ENCODE results near the gene TBX19. TPM values are rescaled to one million over a fixed set of nuclear protein-coding genes. Genes with fewer than 3 reads are reported as not detected.

The TBX19 gene
- total and polyA plus RNA-seq, 4 donors, result 1.0 to 3.6 (median 1.7) TPM

GRCh38 chr1:168259567-168259966 lies 21.1 kb upstream of the TBX19 start:
- DNase-seq (no peak), ATAC-seq (ENCODE audit: insufficient read depth, low FRiP score) (no peak)
- TF ChIP-seq CTCF (IDR thresholded peaks at IDR 0.05; ENCODE audit: control extremely low read depth, extremely low read depth), result no peak
- peaks cover 0 to 8% (median 5%) of the 10 kb centered on the region in 4 donors for H3K9me3 ChIP-seq (ENCODE audit: control insufficient read depth in 4 of 4, insufficient read depth in 3 of 4, low read length in 3 of 4)
- H3K9ac ChIP-seq (ENCODE audit: insufficient read depth in 1 of 2, low read length in 2 of 2), result no peak overlapping the region
- no peak overlapping the region for H3K4me3 ChIP-seq
- no peaks in the 10 kb centered on the region for H3K27me3 ChIP-seq (ENCODE audit: control insufficient read depth in 3 of 3, insufficient read depth in 3 of 3, low read length in 2 of 3)
- H3K27ac ChIP-seq (ENCODE audit: low read depth in 1 of 2, low read length in 1 of 2), result no peak overlapping the region
- H3K36me3 ChIP-seq (ENCODE audit: control insufficient read depth in 4 of 4, insufficient read depth in 4 of 4, low read length in 4 of 4), result peaks cover 0 to 18% (median 6%) of the 10 kb centered on the region in 4 donors
- WGBS, 2 donors, result 97 to 98% methylated on average over 1 of the region's 1 CpG
- H3K4me1 ChIP-seq (ENCODE audit: control insufficient read depth in 5 of 5, insufficient read depth in 5 of 5, low read length in 5 of 5), result peaks cover 0 to 8% (median 4%) of the 10 kb centered on the region in 5 donors

GRCh38 chr1:168260393-168260792 lies 20.3 kb upstream of the TBX19 start:
- H3K4me3 ChIP-seq, result no peak overlapping the region
- H3K9ac ChIP-seq (ENCODE audit: insufficient read depth in 1 of 2, low read length in 2 of 2), result no peak overlapping the region
- peaks cover 0 to 8% (median 5%) of the 10 kb centered on the region in 4 donors for H3K9me3 ChIP-seq (ENCODE audit: control insufficient read depth in 4 of 4, insufficient read depth in 3 of 4, low read length in 3 of 4)
- H3K4me1 ChIP-seq (ENCODE audit: control insufficient read depth in 5 of 5, insufficient read depth in 5 of 5, low read length in 5 of 5), result peaks cover 0 to 8% (median 4%) of the 10 kb centered on the region in 5 donors
- ATAC-seq (ENCODE audit: insufficient read depth, low FRiP score), result no peak
- H3K27me3 ChIP-seq (ENCODE audit: control insufficient read depth in 3 of 3, insufficient read depth in 3 of 3, low read length in 2 of 3), result no peaks in the 10 kb centered on the region
- no peak for DNase-seq
- H3K36me3 ChIP-seq (ENCODE audit: control insufficient read depth in 4 of 4, insufficient read depth in 4 of 4, low read length in 4 of 4), result peaks cover 0 to 15% (median 7%) of the 10 kb centered on the region in 4 donors
- TF ChIP-seq CTCF (IDR thresholded peaks at IDR 0.05; ENCODE audit: control extremely low read depth, extremely low read depth), result no peak
- WGBS, 2 donors, result 95 to 96% methylated on average over 3 of the region's 3 CpGs
- no peak overlapping the region for H3K27ac ChIP-seq (ENCODE audit: low read depth in 1 of 2, low read length in 1 of 2)

- no peak overlapping the region for H3K4me3 ChIP-seq
- no peak for TF ChIP-seq CTCF (IDR thresholded peaks at IDR 0.05; ENCODE audit: control extremely low read depth, extremely low read depth)
- no peaks in the 10 kb centered on the region for H3K27me3 ChIP-seq (ENCODE audit: control insufficient read depth in 3 of 3, insufficient read depth in 3 of 3, low read length in 2 of 3)
- no peak for DNase-seq
- H3K4me1 ChIP-seq (ENCODE audit: control insufficient read depth in 5 of 5, insufficient read depth in 5 of 5, low read length in 5 of 5), result peaks cover 0 to 8% (median 4%) of the 10 kb centered on the region in 5 donors
- H3K36me3 ChIP-seq (ENCODE audit: control insufficient read depth in 4 of 4, insufficient read depth in 4 of 4, low read length in 4 of 4), result peaks cover 0 to 12% (median 5%) of the 10 kb centered on the region in 4 donors
- H3K9me3 ChIP-seq (ENCODE audit: control insufficient read depth in 4 of 4, insufficient read depth in 3 of 4, low read length in 3 of 4), result peaks cover 0 to 3% (median 0%) of the 10 kb centered on the region in 4 donors
- 54 to 78% methylated on average over 2 of the region's 2 CpGs for WGBS, 2 donors
- no peak overlapping the region for H3K9ac ChIP-seq (ENCODE audit: insufficient read depth in 1 of 2, low read length in 2 of 2)
- no peak overlapping the region for H3K27ac ChIP-seq (ENCODE audit: low read depth in 1 of 2, low read length in 1 of 2)
- ATAC-seq (ENCODE audit: insufficient read depth, low FRiP score), result no peak
Measured at GRCh38 chr1:168261390-168261789, 19.3 kb upstream of the TBX19 start.

- Histone ChIP-seq H3K27me3 (ENCODE audit: control insufficient read depth in 3 of 3, insufficient read depth in 3 of 3, low read length in 2 of 3) (no peaks in the 10 kb centered on the region), H3K9me3 (ENCODE audit: control insufficient read depth in 4 of 4, insufficient read depth in 3 of 4, low read length in 3 of 4) (no peaks in the 10 kb centered on the region), H3K27ac (ENCODE audit: low read depth in 1 of 2, low read length in 1 of 2) (no peak overlapping the region), H3K36me3 (ENCODE audit: control insufficient read depth in 4 of 4, insufficient read depth in 4 of 4, low read length in 4 of 4) (peaks cover 0 to 8% (median 4%) of the 10 kb centered on the region in 4 donors), H3K4me1 (ENCODE audit: control insufficient read depth in 5 of 5, insufficient read depth in 5 of 5, low read length in 5 of 5) (peaks cover 0 to 8% (median 4%) of the 10 kb centered on the region in 5 donors), H3K9ac (ENCODE audit: insufficient read depth in 1 of 2, low read length in 2 of 2) (no peak overlapping the region), H3K4me3 (no peak overlapping the region)
- 90 to 91% methylated on average over 4 of the region's 4 CpGs for WGBS, 2 donors
- DNase-seq (no peak), ATAC-seq (ENCODE audit: insufficient read depth, low FRiP score) (no peak)
- no peak for TF ChIP-seq CTCF (IDR thresholded peaks at IDR 0.05; ENCODE audit: control extremely low read depth, extremely low read depth)
Measured at GRCh38 chr1:168263130-168263529, 17.5 kb upstream of the TBX19 start.

Measured in lung (tissue), 12 donors.